ENCODE data around the gene PLB1. TPM values are rescaled to one million over a fixed set of nuclear protein-coding genes. Genes with fewer than 3 reads are reported as not detected.

Gene PLB1, protein sequence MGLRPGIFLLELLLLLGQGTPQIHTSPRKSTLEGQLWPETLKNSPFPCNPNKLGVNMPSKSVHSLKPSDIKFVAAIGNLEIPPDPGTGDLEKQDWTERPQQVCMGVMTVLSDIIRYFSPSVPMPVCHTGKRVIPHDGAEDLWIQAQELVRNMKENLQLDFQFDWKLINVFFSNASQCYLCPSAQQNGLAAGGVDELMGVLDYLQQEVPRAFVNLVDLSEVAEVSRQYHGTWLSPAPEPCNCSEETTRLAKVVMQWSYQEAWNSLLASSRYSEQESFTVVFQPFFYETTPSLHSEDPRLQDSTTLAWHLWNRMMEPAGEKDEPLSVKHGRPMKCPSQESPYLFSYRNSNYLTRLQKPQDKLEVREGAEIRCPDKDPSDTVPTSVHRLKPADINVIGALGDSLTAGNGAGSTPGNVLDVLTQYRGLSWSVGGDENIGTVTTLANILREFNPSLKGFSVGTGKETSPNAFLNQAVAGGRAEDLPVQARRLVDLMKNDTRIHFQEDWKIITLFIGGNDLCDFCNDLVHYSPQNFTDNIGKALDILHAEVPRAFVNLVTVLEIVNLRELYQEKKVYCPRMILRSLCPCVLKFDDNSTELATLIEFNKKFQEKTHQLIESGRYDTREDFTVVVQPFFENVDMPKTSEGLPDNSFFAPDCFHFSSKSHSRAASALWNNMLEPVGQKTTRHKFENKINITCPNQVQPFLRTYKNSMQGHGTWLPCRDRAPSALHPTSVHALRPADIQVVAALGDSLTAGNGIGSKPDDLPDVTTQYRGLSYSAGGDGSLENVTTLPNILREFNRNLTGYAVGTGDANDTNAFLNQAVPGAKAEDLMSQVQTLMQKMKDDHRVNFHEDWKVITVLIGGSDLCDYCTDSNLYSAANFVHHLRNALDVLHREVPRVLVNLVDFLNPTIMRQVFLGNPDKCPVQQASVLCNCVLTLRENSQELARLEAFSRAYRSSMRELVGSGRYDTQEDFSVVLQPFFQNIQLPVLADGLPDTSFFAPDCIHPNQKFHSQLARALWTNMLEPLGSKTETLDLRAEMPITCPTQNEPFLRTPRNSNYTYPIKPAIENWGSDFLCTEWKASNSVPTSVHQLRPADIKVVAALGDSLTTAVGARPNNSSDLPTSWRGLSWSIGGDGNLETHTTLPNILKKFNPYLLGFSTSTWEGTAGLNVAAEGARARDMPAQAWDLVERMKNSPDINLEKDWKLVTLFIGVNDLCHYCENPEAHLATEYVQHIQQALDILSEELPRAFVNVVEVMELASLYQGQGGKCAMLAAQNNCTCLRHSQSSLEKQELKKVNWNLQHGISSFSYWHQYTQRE (N-terminal part only)
- total RNA-seq: 3.3 TPM
- long read RNA-seq, partial matches to known transcripts: 0 of 1 reads
- long read RNA-seq, other reads (novel, unspliced or antisense): 1 of 1 reads

DNA sequence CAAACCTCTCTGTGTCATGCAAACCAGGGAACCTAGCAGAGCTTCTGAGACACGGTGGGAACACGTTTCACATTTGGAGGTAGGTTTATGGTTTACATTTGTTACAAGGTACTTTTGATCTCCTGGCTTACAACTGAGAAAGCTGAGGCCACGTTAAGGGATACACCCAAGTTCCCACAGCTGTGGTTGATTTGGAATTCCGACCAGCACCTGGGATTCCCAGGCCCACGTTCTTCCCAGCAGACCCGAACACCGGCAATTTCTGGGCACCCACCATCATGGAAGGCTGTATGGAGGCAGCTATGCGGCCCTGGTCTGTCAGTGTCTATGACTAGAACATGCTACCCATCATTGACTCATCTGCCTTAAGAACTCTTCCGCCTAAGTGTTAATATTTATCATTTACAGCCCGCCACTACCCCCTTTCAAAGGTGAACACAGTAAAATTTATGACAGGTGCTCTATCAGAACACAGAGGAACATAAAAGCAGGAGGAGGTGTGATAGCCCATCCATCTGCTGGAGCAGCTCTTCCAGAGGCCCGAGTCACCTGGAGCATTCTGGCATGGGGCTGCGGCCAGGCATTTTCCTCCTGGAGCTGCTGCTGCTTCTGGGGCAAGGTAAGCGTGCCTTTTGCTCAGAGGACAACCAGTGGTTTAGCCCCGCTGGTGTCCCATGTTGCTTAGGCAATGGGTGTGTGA, at the start of gene PLB1:
PLB1 (plus strand) TSS at position 510 of the 700 bp plus-strand sequence; CDS start at position 565, 55 bp downstream.
- ATAC-seq (no peak), DNase-seq (no peak)
- intact Hi-C loops (cut with micrococcal nuclease): no loop called here

DNA sequence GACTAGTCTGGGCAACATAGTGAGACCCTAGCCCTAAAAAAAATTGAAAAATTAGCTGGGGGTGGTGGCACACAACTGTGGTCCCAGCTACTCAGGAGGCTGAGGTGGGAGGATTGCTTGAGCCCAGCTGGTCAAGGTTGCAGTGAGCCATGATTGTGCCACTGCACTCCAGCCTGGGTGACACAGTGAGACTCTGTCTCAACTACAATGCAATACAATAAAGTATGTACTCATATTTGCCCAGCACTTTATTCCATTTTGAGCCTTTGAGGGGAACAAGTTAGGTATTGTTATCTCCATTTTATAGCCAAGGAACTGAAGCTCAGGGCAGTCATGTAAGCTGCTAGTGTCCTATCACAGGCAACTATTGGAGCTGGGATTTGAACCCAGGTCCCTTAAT, 49.3 kb upstream of the PLB1 start:
- DNase-seq (no peak), ATAC-seq (no peak)
- intact Hi-C loops (cut with micrococcal nuclease): no loop called here

DNA sequence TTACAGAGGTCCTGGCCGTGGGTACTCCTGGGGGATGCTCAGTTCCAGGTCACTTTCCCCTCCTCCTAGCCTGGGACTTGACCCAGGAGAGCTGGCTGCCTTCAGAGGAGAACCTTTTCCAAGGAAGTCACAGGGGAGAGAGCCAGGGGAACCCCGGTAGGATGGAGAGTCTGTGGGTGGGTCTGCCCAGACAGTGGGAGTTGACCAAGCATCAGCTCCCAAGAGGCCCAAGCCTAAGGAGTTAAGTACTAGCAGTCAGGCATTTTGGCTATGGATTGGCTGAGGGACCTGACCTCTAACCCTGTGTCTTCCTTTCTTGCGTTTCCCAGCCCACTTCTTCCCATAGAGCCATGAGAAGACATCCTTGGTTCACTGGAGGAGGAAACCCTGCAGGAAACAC, 48.8 kb upstream of the PLB1 start:
- DNase-seq: no peak
- intact Hi-C loops (cut with micrococcal nuclease): no loop called here
- no peak for ATAC-seq

DNA sequence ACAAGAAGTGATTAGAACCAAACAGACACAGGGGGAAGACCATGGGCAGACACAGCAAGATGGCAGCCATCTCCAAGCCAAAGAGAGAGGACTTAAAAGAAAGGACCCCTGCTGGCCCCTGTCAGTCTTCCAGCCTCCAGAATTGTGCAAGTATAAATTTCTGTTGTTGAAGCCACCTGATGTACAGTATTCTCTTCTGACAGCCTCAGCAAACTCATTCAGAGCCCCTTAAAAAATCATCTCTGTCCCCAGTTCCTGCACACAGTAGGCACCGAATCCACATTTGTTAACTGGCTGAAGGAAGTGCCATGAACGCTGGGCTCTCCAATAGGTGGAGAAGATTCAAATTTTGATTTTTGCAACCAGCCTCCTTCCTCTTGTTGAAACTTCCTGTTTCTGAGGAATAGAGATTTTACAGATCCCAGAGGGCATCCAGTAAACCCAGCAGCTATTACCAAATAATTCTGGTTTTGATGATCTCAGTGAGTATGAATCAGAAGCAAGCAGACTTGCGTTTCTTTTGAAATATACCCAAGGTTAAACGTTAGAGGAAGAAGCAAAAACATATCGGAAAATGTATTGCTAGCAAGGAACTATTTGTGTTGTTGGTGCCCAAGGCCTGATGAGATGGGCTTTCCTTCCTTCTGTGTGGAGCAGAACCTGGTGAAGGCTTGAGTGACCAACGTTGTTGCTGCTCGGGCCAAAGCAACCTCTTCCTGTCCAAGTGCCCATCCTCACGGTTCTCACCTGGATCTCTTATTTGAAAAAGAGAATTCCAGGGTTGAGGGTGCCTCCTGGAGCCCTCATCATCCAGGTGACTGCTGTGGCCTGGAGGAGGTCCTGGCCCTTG, 47.7 kb upstream of the PLB1 start:
- intact Hi-C loops (cut with micrococcal nuclease): no loop called here
- ATAC-seq (peak; percentile 41), DNase-seq (no peak)

DNA sequence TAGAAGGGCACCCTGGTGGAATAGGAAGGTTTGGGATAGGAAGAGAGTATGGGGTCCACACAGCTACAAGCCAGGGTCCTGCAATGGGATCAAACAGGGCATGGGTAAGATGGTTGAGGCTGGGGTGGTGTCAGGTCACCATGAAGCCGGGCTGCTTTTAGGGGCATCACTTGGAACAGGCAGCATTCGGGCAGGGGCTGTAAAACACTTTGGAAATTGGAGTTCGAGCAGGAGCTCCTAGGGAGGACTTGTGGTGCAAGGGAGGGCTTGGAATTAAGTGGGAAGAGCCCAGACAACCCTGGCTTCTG, 47.1 kb upstream of the PLB1 start:
- intact Hi-C loops (cut with micrococcal nuclease): no loop called here

DNA sequence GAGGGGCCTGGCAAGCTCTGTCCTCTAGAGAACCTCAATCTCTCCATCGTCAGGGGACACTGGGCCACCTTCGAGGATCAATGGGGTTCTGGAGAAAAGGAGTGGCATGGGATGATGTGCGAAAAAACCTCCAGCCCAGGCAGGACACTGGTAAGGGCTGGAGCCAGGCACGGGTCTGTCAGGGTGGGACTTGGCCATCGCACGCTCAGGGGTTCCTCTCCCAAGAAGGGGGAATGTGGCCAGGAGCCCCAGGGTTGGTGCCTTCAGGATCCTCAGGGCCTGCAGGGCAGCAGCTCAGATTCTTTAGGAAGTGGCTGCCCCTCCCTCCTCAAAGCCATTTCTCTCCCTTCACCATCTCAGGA, 46.8 kb upstream of the PLB1 start:
- no peak for ATAC-seq
- intact Hi-C loops (cut with micrococcal nuclease): no loop called here
- DNase-seq: no peak

More for the DNA sequence above, 47.1 kb upstream of the PLB1 start:
- DNase-seq (no peak), ATAC-seq (no peak)

DNA sequence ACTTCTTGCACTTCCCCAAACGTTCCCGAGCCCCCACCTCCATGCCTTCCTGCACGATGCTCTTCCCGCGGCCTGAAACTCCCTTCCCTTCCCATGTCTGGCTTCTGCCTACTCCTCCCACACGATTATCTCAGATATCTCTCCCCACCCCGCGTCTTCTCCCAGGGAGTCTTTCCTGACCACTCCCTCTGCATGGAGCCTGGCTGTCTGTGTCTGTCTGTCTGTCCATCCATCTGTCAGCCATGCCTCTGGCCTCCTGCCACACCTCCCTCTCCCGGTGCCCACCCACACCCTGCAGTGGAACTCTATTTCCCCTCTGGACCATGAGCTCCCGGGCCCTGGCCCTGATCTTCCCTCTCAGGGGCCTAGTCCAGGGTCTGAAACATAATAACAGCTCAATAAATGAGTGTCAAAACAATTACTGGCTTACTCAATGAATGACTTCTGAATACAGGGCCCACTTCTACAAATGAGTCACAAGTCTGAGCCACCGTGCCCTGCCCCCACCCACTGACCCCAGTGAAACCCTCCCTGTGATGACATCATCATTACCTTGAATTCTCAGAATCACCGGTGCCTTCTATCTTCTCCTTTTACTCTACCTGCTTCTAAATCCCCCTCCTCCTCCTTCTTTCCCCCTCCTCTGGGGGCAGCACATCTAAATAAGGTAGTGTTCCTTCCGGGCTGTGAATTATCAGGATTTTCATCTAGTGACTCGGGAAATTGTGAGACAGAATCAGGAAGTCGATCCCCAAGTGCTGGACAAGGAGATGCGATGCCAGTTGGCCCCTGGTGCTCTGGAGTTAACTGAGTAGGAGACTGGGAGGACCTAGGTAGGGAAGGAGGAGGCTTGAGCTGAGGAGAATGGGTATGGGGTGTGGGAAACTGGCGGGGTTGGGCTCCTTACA, 46.1 kb upstream of the PLB1 start:
- intact Hi-C loops (cut with micrococcal nuclease): no loop called here
- DNase-seq: no peak
- ATAC-seq: no peak

DNA sequence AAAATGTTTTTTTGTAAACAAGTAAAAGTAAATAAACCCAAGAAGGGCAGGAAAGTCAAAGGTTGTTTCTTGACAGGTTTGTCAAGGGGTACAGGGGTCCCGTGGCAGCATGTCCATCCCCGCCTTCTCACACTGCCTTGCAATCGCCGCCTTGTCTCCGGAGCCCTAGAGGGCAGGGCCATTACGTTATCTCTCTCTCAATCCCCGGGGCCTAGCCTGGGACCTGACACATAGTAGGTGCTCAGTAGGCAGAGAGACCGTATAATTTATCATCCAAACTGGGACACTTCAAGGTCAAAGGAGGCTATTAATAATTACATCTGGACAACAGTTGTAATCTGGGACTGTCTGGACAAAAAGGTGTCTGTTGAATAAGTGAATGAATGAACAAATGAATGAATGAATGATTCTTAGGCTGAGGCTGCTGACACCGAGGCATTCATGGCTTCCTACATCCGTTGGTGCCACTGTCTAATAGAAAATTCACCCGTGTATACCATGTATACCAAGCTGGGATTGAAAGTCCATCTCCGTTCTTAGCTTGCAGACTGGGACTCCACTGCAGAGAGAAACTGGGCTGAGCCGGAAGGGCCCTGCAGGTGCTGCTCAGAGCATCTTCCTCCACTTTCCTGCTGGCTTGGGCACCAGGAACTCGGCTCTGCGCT, 44.8 kb upstream of the PLB1 start:
- intact Hi-C loops (cut with micrococcal nuclease): no loop called here
- no peak for DNase-seq

DNA sequence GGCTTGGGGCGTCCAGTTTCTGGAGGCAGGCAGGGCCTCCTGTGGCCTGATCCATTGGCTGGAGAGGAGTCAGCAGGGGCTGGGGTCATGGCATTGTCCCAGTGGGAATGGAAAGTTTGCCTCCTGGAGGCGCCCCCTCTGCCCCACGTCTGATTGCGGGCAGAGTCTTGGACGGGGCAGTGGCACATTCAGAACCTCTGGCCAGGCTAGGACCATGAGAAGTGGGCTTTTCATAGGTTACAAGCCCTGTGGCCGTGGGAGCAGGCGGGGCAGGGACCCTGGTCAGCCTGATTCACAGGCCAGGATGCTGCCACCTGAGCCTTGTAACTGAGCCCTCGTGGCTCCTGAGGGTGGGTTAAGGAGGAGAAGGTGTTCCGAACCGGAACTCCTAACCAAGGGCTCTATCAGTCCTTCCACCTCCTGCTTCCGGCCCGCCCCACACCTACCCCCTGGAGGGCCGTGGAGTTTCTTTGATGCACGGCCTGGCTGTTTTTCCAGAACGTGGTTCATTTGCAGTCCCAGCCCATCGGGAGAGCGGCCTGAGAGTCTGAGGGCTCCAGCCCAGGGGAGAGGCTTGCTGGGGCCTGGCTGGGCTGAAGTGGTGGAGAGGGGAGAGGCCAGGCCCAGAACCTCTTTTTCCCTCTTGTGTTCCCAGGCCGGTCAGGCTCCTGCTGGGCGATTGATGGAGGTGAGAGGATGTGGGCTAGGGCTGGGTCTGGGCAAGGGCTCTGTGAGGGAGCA, 43.9 kb upstream of the PLB1 start:
- intact Hi-C loops (cut with micrococcal nuclease): no loop called here
- DNase-seq (no peak), ATAC-seq (no peak)

More for the DNA sequence above, 44.8 kb upstream of the PLB1 start:
- ATAC-seq: no peak

DNA sequence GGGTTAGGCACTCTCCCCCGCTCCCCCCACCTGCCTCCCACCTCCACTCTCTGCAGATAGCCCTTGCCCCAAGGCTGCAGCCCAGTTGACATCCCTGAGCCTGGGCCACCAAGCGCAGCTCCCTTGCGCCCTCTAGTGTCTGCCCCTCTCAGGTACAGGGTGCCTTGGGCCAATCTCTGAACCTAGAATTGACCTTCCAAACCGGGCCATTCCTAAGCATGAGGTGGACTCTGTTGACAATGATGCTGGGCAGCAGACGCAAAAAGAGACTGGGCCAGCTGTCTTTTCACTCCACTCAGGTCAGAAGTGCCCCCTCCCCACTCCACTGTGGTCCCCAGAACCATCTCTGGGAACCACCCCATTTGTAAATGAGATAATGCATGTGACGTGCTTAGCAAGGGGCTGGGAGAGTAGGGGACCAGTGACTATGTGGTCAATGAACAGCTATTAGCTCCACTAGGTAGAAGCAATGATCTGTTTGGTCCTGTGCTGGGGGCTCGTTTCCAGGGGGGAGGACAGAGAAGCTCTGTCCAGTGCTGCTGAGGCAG, 43.3 kb upstream of the PLB1 start:
- ATAC-seq: peak; percentile 89
- intact Hi-C loops (cut with micrococcal nuclease): no loop called here
- peak; percentile 84 for DNase-seq

DNA sequence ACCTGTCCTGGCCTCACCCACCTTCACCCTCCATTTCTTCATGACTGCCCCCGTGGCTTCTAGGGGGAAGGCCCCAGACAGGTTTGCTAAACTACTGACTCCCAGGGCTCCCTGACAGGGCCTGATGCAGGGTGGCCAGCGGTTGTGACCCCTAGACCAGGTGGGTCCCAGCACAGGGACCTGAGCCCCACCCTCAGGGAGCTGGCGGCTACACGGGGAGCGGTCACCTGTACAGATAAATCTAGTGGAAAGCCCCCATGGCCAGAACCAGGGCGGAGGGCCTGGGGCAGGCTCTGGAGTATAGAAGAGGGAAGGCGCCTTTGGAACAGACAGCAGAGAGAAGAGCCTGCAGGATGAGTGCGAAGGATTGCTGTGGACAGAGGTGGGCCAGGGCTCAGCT, 42.5 kb upstream of the PLB1 start:
- intact Hi-C loops (cut with micrococcal nuclease): no loop called here
- ATAC-seq (no peak), DNase-seq (no peak)

DNA sequence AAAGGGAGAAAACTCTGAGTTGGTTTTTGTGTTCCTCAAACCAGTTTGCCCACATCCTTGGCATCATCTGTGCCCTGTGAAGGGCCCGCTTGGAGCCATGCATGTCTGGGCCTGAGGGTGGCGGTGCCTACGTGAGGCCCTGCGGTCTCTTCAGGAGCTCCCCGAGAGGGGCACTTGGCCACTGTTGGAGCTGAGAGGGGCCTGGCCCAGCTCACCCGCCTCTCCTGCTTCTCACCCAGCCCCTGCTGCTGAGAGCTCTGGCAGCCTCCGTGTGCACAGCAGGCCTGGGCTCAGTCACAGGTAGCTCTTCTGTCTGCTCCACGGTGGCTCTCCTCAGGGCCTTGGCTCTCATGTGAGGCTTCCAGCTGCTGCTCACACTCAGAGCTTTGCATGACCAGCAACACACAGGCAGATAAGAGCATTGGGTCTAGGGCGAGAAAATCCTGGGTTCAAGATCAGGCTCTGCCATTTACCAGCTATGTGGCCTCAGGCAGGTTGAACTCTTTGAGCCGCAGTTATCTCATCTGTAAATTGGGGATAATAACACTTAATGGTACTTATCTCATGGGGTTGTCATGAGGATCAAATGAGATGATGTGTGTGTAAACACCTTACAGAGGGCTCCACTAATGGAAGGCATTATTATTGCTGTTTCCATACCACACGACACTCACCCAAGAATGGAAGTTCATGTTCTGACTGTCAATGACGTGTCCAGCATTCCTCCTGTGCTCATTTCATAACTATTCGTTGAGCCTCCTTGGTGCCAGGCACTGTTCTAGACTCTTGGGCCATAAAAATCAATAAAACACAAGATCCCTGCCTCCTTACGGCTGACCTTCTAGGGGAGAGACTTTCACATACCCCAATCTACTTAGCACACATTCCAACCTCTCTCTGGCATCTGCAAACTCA, 41.6 kb upstream of the PLB1 start:
- DNase-seq (no peak), ATAC-seq (no peak)
- intact Hi-C loops (cut with micrococcal nuclease): no loop called here

DNA sequence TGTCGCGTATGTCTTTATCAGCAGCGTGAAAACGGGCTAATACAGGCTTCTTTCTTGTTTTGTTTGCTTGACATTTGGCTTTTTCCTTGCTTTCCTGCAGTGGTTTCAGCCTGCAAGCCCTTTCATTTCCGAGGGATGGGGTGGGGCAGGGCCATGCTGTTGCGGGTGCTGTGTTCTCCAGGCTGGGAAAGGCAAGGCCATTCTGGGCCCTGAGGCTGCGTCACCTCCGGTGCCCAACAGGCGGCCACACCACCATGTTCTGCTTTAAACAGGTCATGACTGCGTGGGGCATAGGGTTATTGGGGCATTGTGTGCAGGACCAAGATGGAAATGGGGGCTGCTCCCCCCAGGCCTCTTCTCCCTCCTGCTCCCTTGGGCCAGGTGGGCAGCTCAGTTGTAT, 38.6 kb upstream of the PLB1 start:
- no peak for DNase-seq
- intact Hi-C loops (cut with micrococcal nuclease): no loop called here
- no peak for ATAC-seq

DNA sequence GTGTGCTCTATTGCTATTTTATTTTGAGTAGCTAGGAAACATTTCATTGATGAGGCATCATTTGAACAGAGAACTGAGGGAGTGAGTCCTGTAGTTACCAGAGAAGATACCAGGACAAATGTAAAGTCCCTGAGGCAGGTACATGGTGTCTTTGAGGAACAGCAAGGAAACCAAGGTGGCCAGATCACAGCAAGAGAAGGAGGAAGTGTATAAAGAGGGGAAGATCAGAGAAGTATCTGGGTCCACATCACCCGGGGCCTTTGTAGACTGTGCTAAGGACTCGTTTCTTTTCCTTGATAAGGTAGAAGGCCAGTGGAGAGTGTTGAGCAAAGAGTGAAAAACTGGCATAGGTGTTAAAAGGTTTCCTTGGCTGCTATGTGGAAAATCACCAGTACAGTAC, 34.8 kb upstream of the PLB1 start:
- intact Hi-C loops (cut with micrococcal nuclease): no loop called here
- DNase-seq (no peak), ATAC-seq (no peak)

DNA sequence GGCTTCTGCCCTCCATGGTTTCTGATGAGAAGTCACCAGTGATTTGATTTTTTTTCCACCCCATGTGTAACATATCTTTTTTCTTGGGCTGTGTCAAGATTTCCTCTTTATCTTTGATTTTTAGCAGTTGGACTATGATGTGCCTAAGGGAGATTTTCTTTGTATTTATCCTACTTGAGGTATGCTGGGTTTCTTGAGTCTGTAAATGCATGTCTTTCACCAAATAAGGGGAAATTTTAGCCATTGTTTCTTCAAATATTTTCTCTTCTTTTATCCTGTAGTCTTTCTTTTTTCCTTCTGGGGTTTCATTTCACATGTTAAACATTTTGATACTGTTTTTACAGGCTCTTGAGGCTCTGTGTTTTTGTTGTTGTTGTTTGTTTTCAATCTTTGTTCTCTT, 33.7 kb upstream of the PLB1 start:
- intact Hi-C loops (cut with micrococcal nuclease): no loop called here
- no peak for ATAC-seq
- no peak for DNase-seq
